Lung (tissue), 12 donors: ENCODE data around the gene MAP3K20. TPM values are rescaled to one million over a fixed set of nuclear protein-coding genes. Genes with fewer than 3 reads are reported as not detected.
A peak's percentile ranks its signal among the peaks of the same experiment; 100 is the strongest.

Source experiments
- ATAC-seq: fragments of 200-7000 bp; cut with Tn5 transposase; one replicate; pipeline ENCODE4 v1.9.1; 2020; ENCODE audit warnings: moderate number of reproducible peaks; ENCODE audit not compliant: insufficient read depth, low FRiP score
- DNase-seq, 3 donors: peaks; one replicate each; pipeline ENCODE4 v3.0.0-alpha.2; 2013 to 2017
- H3K27ac ChIP-seq, 2 donors: one replicate each; pipeline ENCODE4 v1.5.1; 2013; ENCODE audit warnings: mild to moderate bottlenecking in 2 of 2, moderate library complexity in 2 of 2, control low read depth in 1 of 2, inconsistent platforms in 1 of 2, low read depth in 1 of 2, low read length in 1 of 2
- H3K27me3 ChIP-seq, 3 donors: one replicate each; pipeline ENCODE4 v1.5.1; 2013; ENCODE audit warnings: low read length in 2 of 3; ENCODE audit not compliant: control insufficient read depth in 3 of 3, insufficient read depth in 3 of 3
- H3K36me3 ChIP-seq, 4 donors: one replicate each; pipeline ENCODE4 v1.5.1; 2013; ENCODE audit warnings: low read length in 4 of 4, mild to moderate bottlenecking in 1 of 4, moderate library complexity in 1 of 4; ENCODE audit not compliant: control insufficient read depth in 4 of 4, insufficient read depth in 4 of 4
- H3K4me1 ChIP-seq, 5 donors: one replicate each; pipeline ENCODE4 v1.5.1; 2013; ENCODE audit warnings: low read length in 5 of 5, mild to moderate bottlenecking in 2 of 5, moderate library complexity in 1 of 5; ENCODE audit not compliant: control insufficient read depth in 5 of 5, insufficient read depth in 5 of 5
- H3K4me3 ChIP-seq: one replicate; pipeline ENCODE4 v1.5.1; 2013; ENCODE audit warnings: mild to moderate bottlenecking, control low read depth, moderate library complexity
- H3K9ac ChIP-seq, 2 donors: one replicate each; pipeline ENCODE4 v1.5.1; 2013; ENCODE audit warnings: low read length in 2 of 2, control low read depth in 1 of 2; ENCODE audit not compliant: insufficient read depth in 1 of 2
- H3K9me3 ChIP-seq, 4 donors: one replicate each; pipeline ENCODE4 v1.5.1; 2013; ENCODE audit warnings: low read length in 3 of 4, mild to moderate bottlenecking in 1 of 4, moderate library complexity in 1 of 4; ENCODE audit not compliant: control insufficient read depth in 4 of 4, insufficient read depth in 3 of 4
- WGBS, 2 donors: extraction: QIAGEN DNeasy Blood & Tissue Kit; methylation state at CpG; one replicate each; pipeline ENCODE4 v1.1.7; 2013; 5-methylcytosine and 5-hydroxymethylcytosine counted together
- polyA plus RNA-seq, 2 donors: library from polyadenylated mRNA; stranded (reverse); fragments of 200-250 nt; gene quantifications; one replicate each; pipeline ENCODE4 v1.2.1, GENCODE V29; 2013
- total RNA-seq, 2 donors: library from RNA; depleted of rRNA in 1 of 2; stranded (reverse); fragments of >200 nt in 1 of 2; gene quantifications; one replicate each; pipeline ENCODE4 v1.2.1, GENCODE V29; 2014 to 2021
- TF ChIP-seq, protein P1 (sequence below): IDR thresholded peaks from 2 replicates; pipeline ENCODE4 v1.5.1; 2012; ENCODE audit warnings: mild to moderate bottlenecking; ENCODE audit errors: control extremely low read depth, extremely low read depth
- donor health status: control.
- donor health status: control.
- donor health status: Bipolar disorder and iron deficiency.
- donor health status: healthy.
- donor health status: DM: yes; HTN: yes; CAD: no.

The MAP3K20 gene
- total and polyA plus RNA-seq, 4 donors, result 13.4 to 71.6 (median 31.6) TPM

DNA sequence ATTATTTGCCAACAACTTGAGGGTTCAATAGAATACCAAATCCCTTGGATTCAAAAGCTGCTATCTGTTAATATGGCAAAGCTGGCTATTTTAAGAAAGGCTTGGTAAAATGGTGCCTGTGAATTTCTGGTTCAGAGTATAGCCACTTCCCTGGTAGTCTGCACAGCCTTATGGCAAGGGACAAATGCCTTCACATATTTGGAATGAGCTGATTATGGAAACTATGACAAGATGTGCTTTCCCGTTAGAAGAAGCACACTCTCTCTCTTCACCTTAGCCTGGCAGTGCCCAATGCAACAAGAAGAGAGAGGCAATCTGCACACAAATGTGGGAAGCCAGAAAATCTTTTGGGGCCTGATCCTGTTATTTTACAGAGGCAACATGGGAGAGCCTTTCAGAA lies 47.5 kb upstream of the MAP3K20 start:
- H3K9me3 ChIP-seq, result no peaks in the 10 kb centered on the region
- peaks cover 0 to 16% (median 6%) of the 10 kb centered on the region in 5 donors for H3K4me1 ChIP-seq
- H3K27me3 ChIP-seq, result no peaks in the 10 kb centered on the region
- ATAC-seq, result no peak
- no peak overlapping the region for H3K4me3 ChIP-seq
- WGBS, 2 donors, result 81 to 84% methylated on average over 1 of the region's 1 CpG
- DNase-seq, result peak in 1 of 3 donors; percentile 14
- peak overlapping the region in 1 of 2 donors; percentile 14 for H3K9ac ChIP-seq
- peaks cover 0 to 2% (median 0%) of the 10 kb centered on the region in 4 donors for H3K36me3 ChIP-seq
- H3K27ac ChIP-seq, result peak overlapping the region in 1 of 2 donors; percentile 93
- TF ChIP-seq, protein P1, sequence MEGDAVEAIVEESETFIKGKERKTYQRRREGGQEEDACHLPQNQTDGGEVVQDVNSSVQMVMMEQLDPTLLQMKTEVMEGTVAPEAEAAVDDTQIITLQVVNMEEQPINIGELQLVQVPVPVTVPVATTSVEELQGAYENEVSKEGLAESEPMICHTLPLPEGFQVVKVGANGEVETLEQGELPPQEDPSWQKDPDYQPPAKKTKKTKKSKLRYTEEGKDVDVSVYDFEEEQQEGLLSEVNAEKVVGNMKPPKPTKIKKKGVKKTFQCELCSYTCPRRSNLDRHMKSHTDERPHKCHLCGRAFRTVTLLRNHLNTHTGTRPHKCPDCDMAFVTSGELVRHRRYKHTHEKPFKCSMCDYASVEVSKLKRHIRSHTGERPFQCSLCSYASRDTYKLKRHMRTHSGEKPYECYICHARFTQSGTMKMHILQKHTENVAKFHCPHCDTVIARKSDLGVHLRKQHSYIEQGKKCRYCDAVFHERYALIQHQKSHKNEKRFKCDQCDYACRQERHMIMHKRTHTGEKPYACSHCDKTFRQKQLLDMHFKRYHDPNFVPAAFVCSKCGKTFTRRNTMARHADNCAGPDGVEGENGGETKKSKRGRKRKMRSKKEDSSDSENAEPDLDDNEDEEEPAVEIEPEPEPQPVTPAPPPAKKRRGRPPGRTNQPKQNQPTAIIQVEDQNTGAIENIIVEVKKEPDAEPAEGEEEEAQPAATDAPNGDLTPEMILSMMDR, result no peak

DNA sequence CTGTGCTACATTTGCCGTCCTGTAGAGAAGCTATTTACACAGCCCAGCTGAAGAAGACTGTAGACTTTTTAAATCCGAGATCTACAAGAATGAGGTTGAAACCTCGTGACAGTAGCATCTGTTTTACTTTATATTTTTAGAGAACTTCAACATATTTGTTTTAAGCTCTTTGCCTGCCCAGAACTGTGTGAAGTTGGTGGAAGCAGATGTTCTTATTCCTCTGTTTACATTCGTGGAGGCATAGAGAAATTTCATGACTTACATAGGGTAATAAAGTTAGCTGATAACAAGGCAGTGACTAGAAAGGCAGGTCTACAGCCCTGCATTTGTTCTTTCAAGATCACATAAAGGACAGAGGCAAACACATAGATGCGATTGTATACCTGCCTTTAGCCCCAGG lies 47.0 kb upstream of the MAP3K20 start:
- H3K36me3 ChIP-seq, result peaks cover 0 to 2% (median 0%) of the 10 kb centered on the region in 4 donors
- DNase-seq (peak in 2 of 3 donors; percentile 79 to 85), ATAC-seq (no peak)
- H3K4me3 ChIP-seq, result no peak overlapping the region
- H3K4me1 ChIP-seq, result peaks cover 0 to 16% (median 6%) of the 10 kb centered on the region in 5 donors
- H3K9me3 ChIP-seq, result no peaks in the 10 kb centered on the region
- no peak overlapping the region for H3K9ac ChIP-seq
- TF ChIP-seq, protein P1, result no peak
- H3K27me3 ChIP-seq, result no peaks in the 10 kb centered on the region
- 62 to 83% methylated on average over 5 of the region's 5 CpGs for WGBS, 2 donors
- H3K27ac ChIP-seq, result peak overlapping the region in 1 of 2 donors; percentile 93

DNA sequence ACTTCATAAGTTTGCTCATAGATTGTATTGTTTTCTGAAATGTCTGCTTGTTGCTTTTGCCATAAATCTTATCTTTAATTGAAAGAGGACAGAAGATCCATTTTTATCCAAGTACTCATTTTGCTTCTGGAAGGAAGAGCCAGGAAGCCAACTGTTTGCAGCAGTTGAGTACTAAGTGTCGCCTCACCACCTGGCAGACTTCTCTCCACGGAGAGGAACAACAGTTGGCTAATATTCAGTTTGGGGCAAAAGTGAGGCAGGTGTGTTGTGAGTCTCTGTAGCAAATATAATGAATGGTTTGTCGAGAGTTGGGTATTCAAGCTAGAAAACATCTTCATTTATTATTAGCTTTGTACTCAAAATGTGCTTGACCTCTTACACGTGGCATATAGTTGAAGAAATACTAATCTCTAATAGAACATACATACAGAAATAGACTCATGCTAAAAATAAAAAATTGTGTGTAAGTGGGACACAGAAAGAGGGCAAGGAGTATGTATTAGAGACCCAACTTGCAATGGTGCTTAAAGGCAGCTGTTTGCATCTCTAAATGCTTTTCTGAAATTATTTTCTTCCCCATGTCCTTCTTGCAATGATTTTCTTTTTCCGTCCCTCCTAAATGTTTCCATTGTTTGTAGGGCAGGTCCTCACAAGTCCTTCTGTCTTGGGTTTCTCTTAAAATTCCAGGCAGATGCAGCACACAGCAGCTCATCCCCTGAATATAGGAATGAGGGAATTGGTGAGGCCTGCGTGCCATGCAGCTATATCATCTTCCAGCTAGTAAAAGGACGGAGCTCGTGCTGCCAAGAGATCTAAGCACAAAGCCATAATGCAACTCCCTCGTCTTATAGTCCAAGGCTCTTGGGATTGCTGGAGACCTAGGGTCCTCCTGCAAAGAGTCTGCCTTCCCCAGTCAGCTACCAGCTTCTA lies 44.8 kb upstream of the MAP3K20 start:
- no peaks in the 10 kb centered on the region for H3K27me3 ChIP-seq
- DNase-seq (no peak), ATAC-seq (no peak)
- 84 to 87% methylated on average over 9 of the region's 9 CpGs for WGBS, 2 donors
- peaks cover 0 to 16% (median 6%) of the 10 kb centered on the region in 5 donors for H3K4me1 ChIP-seq
- no peak overlapping the region for H3K9ac ChIP-seq
- peak overlapping the region in 1 of 2 donors; percentile 39 for H3K27ac ChIP-seq
- H3K9me3 ChIP-seq, result no peaks in the 10 kb centered on the region
- TF ChIP-seq, protein P1, result no peak
- peaks cover 0 to 2% (median 0%) of the 10 kb centered on the region in 4 donors for H3K36me3 ChIP-seq
- H3K4me3 ChIP-seq, result no peak overlapping the region
